Stimulated activated naive B cell treated with anti-CD40 and anti-IgM and Interleukin-4, amounts not matched to agents 10 μg/mL and 1 μg/mL and 100 μg/mL, for 72 hours (primary cell): ENCODE data around the gene IGFBP7.
A peak's percentile ranks its signal among the peaks of the same experiment; 100 is the strongest.

ENCODE experiments used
- ATAC-seq, 2 donors: fragments of 150-1000 bp; cut with Tn5 transposase; replicated peaks; 2 replicates each; pipeline ENCODE4 v1.10.0; 2021; ENCODE audit warnings: moderate library complexity in 1 of 2
- DNase-seq: peaks from one replicate; pipeline ENCODE4 v3.0.0; 2021
- H3K27ac Mint-ChIP-seq: one replicate; pipeline ENCODE4 v1.8.0; 2022; ENCODE audit warnings: mild to moderate bottlenecking, mixed read lengths
- H3K27me3 Mint-ChIP-seq, 2 donors: one replicate each; pipeline ENCODE4 v1.8.0; 2022; ENCODE audit warnings: mixed read lengths in 2 of 2
- H3K36me3 Mint-ChIP-seq, 2 donors: one replicate each; pipeline ENCODE4 v1.8.0; 2022; ENCODE audit warnings: mixed read lengths in 2 of 2, mild to moderate bottlenecking in 1 of 2
- H3K4me1 Mint-ChIP-seq, 2 donors: one replicate each; pipeline ENCODE4 v1.8.0; 2022; ENCODE audit warnings: mixed read lengths in 2 of 2, mild to moderate bottlenecking in 1 of 2
- H3K4me3 Mint-ChIP-seq, 2 donors: one replicate each; pipeline ENCODE4 v1.8.0; 2022; ENCODE audit warnings: mild to moderate bottlenecking in 2 of 2, mixed read lengths in 2 of 2, moderate library complexity in 1 of 2
- H3K9me3 Mint-ChIP-seq, 2 donors: one replicate each; pipeline ENCODE4 v1.8.0; 2022; ENCODE audit warnings: mixed read lengths in 2 of 2, mild to moderate bottlenecking in 1 of 2

Gene IGFBP7

GRCh38 chr4:57095245-57095644, 14.9 kb downstream of the IGFBP7 start:
- Mint-ChIP-seq H3K4me1 (no peaks in the 10 kb centered on the region), H3K27me3 (no peaks in the 10 kb centered on the region), H3K4me3 (no peak overlapping the region), H3K27ac (no peak overlapping the region), H3K36me3 (no peaks in the 10 kb centered on the region), H3K9me3 (no peaks in the 10 kb centered on the region)
- ATAC-seq: no peak
- no peak for DNase-seq

GRCh38 chr4:57094832-57095223, 15.4 kb downstream of the IGFBP7 start:
- no peaks in the 10 kb centered on the region for H3K36me3 Mint-ChIP-seq
- H3K27me3 Mint-ChIP-seq: no peaks in the 10 kb centered on the region
- no peaks in the 10 kb centered on the region for H3K4me1 Mint-ChIP-seq
- no peaks in the 10 kb centered on the region for H3K9me3 Mint-ChIP-seq
- H3K27ac Mint-ChIP-seq: no peak overlapping the region
- H3K4me3 Mint-ChIP-seq: no peak overlapping the region
- DNase-seq (no peak), ATAC-seq (no peak)

- Mint-ChIP-seq H3K4me1 (no peaks in the 10 kb centered on the region), H3K36me3 (no peaks in the 10 kb centered on the region), H3K4me3 (no peak overlapping the region), H3K9me3 (no peaks in the 10 kb centered on the region), H3K27me3 (no peaks in the 10 kb centered on the region), H3K27ac (no peak overlapping the region)
- DNase-seq (no peak), ATAC-seq (no peak)
Measured at GRCh38 chr4:57093845-57094831, 16.0 kb downstream of the IGFBP7 start.

GRCh38 chr4:57091657-57092162, 18.5 kb downstream of the IGFBP7 start:
- no peak for ATAC-seq
- Mint-ChIP-seq H3K27me3 (no peaks in the 10 kb centered on the region), H3K36me3 (no peaks in the 10 kb centered on the region), H3K9me3 (no peaks in the 10 kb centered on the region), H3K4me1 (no peaks in the 10 kb centered on the region), H3K27ac (no peak overlapping the region), H3K4me3 (no peak overlapping the region)
- DNase-seq: no peak

GRCh38 chr4:57090079-57090478, 20.1 kb downstream of the IGFBP7 start:
- no peak for DNase-seq

GRCh38 chr4:57089549-57089948, 20.6 kb downstream of the IGFBP7 start:
- Mint-ChIP-seq H3K27ac (peak overlapping the region; percentile 34), H3K4me1 (no peaks in the 10 kb centered on the region), H3K27me3 (no peaks in the 10 kb centered on the region), H3K4me3 (no peak overlapping the region), H3K36me3 (no peaks in the 10 kb centered on the region), H3K9me3 (no peaks in the 10 kb centered on the region)
- ATAC-seq (no peak), DNase-seq (no peak)

More at GRCh38 chr4:57090079-57090478, 20.1 kb downstream of the IGFBP7 start:
- ATAC-seq: no peak
- H3K4me1 Mint-ChIP-seq: no peaks in the 10 kb centered on the region
- H3K27me3 Mint-ChIP-seq: no peaks in the 10 kb centered on the region
- H3K36me3 Mint-ChIP-seq: no peaks in the 10 kb centered on the region
- H3K27ac Mint-ChIP-seq: no peak overlapping the region
- H3K9me3 Mint-ChIP-seq: no peaks in the 10 kb centered on the region
- H3K4me3 Mint-ChIP-seq: no peak overlapping the region

GRCh38 chr4:57086031-57086723, 24.0 kb downstream of the IGFBP7 start:
- Mint-ChIP-seq H3K27ac (no peak overlapping the region), H3K4me1 (no peaks in the 10 kb centered on the region), H3K36me3 (no peaks in the 10 kb centered on the region), H3K9me3 (no peaks in the 10 kb centered on the region), H3K27me3 (no peaks in the 10 kb centered on the region), H3K4me3 (no peak overlapping the region)
- ATAC-seq: no peak
- no peak for DNase-seq

- Mint-ChIP-seq H3K27me3 (no peaks in the 10 kb centered on the region), H3K9me3 (no peaks in the 10 kb centered on the region), H3K4me3 (no peak overlapping the region), H3K27ac (no peak overlapping the region), H3K36me3 (no peaks in the 10 kb centered on the region), H3K4me1 (no peaks in the 10 kb centered on the region)
- DNase-seq: no peak
- ATAC-seq: no peak
Measured at GRCh38 chr4:57085278-57085677, 24.9 kb downstream of the IGFBP7 start.

GRCh38 chr4:57084360-57084759, 25.8 kb downstream of the IGFBP7 start:
- H3K36me3 Mint-ChIP-seq: no peaks in the 10 kb centered on the region
- DNase-seq (no peak), ATAC-seq (no peak)
- H3K4me1 Mint-ChIP-seq: no peaks in the 10 kb centered on the region
- H3K9me3 Mint-ChIP-seq: no peaks in the 10 kb centered on the region
- no peak overlapping the region for H3K4me3 Mint-ChIP-seq
- no peaks in the 10 kb centered on the region for H3K27me3 Mint-ChIP-seq
- no peak overlapping the region for H3K27ac Mint-ChIP-seq

GRCh38 chr4:57083090-57083489, 27.1 kb downstream of the IGFBP7 start:
- H3K36me3 Mint-ChIP-seq: no peaks in the 10 kb centered on the region
- no peak overlapping the region for H3K4me3 Mint-ChIP-seq
- no peaks in the 10 kb centered on the region for H3K4me1 Mint-ChIP-seq
- DNase-seq (no peak), ATAC-seq (no peak)
- no peaks in the 10 kb centered on the region for H3K27me3 Mint-ChIP-seq
- H3K27ac Mint-ChIP-seq: no peak overlapping the region
- no peaks in the 10 kb centered on the region for H3K9me3 Mint-ChIP-seq

GRCh38 chr4:57081651-57082621, 28.2 kb downstream of the IGFBP7 start:
- H3K36me3 Mint-ChIP-seq: no peaks in the 10 kb centered on the region

GRCh38 chr4:57080781-57081650, 29.2 kb downstream of the IGFBP7 start:
- Mint-ChIP-seq H3K4me1 (no peaks in the 10 kb centered on the region), H3K27ac (no peak overlapping the region), H3K9me3 (no peaks in the 10 kb centered on the region), H3K36me3 (no peaks in the 10 kb centered on the region), H3K4me3 (no peak overlapping the region), H3K27me3 (no peaks in the 10 kb centered on the region)
- DNase-seq (no peak), ATAC-seq (no peak)

More at GRCh38 chr4:57081651-57082621, 28.2 kb downstream of the IGFBP7 start:
- Mint-ChIP-seq H3K9me3 (no peaks in the 10 kb centered on the region), H3K27me3 (no peaks in the 10 kb centered on the region), H3K27ac (no peak overlapping the region), H3K4me3 (no peak overlapping the region), H3K4me1 (no peaks in the 10 kb centered on the region)
- DNase-seq: no peak
- no peak for ATAC-seq
